Inferior parietal cortex (tissue), 1 donor: ENCODE results near the gene EIF2S1.
"Not testable (repeated sequence)": the region's sequence is repeated elsewhere in the genome, so short reads cannot be mapped to it uniquely, and the experiment has no call there.

ENCODE experiments used
- DNase-seq: peaks from one replicate; pipeline ENCODE4 v3.0.0-alpha.2; 2016; ENCODE audit errors: extremely low spot score

EIF2S1 gene

GRCh38 chr14:67371247-67372148 lies 11.4 kb downstream of the EIF2S1 start:
- no peak for DNase-seq

DNA sequence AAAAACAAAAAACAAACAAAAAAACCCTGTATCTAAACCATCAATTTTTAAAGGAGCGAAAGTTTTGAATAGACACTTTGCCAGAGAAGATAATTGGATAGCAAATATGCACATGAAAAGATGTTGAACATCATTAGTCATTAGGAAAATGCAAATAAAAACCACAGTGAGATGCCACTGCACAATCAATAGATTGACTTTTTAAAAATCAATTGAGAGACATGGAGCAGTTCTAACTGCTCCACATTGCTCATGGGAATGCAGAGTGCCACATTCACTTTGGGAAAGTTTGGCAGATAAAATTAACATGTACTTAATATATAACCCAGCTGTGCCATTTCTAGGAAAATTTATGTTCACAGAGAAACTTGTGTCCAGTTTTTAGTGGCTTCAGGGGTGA lies 12.7 kb downstream of the EIF2S1 start:
- no peak for DNase-seq

DNA sequence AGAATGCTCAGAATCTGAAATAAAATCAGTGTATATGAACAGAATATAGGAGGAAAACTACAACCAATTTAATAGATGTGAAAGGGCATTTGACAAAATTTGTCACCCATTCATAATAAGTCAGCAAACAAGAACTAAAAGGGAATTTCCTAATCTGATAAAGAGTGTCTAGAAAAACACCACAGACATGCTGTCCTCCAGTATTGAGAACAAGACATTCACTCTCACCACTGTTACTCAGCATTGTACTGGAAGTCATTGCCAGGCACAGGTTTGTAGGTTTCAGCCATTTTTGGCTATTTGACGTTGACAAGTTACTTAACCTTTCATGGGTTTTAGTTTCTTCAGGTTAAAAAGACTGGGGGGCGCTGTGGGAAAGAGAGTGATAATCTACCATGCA lies 13.2 kb downstream of the EIF2S1 start:
- DNase-seq: no peak

DNA sequence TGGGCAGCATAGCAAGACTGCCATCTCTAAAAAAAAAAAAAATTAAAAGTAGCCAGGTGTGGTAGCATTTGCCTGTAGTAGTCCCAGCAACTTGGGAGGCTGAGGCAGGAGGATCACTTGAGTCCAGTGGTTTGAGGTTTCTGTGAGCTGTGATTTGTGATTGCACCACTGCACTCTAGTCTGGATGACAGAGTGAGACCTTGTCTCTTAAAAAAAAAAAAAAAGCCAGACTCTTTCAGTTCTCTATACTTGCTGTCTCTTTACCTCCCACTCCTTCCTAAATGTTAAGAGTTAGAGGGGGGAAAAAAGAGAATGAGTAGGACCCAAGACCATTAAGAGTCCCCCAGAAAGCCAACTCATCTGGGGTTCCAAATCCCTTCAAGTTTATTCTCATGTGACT lies 17.8 kb downstream of the EIF2S1 start:
- DNase-seq: no peak

DNA sequence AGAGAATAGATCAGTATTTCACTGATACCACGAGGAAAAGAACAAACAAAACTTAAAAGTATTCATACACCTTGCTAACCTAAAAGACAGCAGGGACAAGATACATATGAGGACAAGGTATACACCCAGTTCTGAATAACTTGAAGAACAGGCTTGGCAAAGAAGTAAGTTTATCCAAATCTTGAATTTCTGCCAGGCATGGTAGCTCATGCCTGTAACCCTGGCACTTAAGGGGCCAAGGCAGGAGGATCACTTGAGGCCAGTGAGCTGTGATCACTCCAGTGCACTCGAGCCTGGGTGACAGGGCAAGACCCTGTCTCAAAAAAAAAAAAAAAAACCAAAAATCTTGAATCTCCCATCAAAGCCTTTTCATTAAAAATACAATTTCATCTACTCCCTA lies 25.0 kb downstream of the EIF2S1 start:
- DNase-seq: no peak

GRCh38 chr14:67385618-67386017 lies 25.5 kb downstream of the EIF2S1 start:
- DNase-seq: no peak

- no peak for DNase-seq
Observed at GRCh38 chr14:67387195-67387594, 27.1 kb downstream of the EIF2S1 start.

DNA sequence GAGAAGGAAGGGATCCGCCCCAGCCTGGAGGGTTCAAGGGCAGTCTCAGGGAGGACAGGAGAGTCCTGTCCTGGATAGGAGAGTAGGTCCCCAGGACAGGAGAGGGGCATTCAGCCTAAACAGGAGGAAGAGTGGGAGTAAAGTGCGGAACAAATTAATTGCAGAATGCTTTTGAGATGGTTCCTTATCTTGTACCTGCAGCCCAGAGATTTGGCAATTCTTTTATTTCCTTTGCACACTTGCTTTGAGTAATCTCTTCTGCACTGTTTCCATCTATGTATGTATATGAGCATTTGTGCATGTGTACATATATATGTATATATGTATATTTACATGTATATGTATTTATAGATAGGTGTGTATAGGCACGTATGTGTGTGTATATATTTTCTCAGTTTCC lies 29.1 kb downstream of the EIF2S1 start:
- no peak for DNase-seq

DNA sequence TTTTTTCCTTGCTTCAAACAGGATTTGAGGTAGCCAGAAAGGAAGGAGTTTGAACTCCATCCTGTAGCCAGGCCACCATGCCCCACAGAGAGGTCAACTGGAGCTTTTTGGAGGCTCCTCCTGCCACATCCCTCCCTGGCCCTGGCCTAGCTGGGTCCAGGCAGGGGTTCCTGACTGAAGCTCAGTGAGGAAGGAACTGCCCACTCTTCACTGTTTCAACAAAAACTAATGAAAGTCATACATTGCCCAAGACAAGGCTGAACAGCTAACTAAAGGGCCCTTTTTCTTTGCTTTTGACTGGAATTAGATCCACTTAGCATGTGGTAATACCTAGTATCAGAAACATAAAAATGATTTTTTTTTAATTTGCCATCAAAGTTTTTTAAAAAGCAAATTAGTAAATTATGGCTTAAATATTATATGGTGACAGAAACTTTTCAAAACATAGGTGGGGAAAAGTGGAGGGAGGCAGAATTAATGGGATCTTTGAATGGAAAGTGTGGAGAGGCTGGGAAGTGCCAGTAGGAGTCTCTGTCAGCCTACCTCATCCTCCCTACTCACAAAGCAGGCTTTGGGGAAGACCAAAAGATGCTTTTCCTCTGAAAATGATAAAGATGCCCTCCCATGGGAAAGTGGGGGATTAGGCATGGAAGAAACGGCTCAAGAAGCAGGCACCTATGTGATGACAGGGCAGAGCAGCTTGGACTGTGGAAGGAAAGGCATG lies 29.8 kb downstream of the EIF2S1 start:
- no peak for DNase-seq

- DNase-seq: no peak
Observed at GRCh38 chr14:67391268-67391667, 31.1 kb downstream of the EIF2S1 start.

DNA sequence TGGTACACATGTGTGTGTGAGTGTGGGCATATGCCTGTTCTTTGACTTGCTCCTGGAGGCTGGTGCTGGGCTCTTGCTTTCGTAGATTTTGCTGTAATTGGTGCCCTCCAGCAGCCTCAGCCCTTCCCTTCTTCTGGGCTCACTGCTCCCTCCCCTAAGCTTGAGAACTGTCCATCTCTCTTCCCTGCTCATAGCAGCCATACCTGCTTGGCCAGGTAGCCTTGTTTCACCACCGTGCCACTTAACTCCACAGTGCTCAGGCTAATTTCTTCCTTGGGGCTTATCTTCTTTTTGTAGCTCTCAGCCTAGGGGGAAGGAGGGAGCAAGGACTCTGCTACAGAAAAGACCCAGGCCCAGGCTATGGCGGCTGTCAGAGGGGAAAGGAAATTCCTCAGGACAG lies 32.0 kb downstream of the EIF2S1 start:
- no peak for DNase-seq

DNA sequence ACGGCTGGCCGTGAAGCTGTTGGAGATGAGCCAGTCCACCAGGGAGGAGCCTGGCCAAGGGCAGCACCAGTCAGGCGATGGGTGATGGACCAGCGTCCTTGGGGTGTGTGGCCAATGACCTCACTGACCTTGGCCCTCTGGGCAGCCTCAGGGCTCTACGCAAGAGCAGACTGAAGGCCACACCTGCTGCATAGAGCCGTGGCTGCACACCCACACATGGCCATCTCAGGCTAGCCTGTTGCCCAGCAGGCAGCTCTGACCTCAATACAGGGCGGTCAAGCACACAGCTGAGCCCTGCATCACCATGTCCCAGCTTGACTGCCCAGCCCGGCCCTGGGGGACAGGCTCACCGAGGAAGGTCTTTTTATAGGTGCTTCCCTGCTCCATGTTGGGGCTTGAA lies 32.7 kb downstream of the EIF2S1 start:
- DNase-seq: no peak

- DNase-seq: no peak
Observed at GRCh38 chr14:67393689-67394088, 33.6 kb downstream of the EIF2S1 start.

- DNase-seq: no peak
Observed at GRCh38 chr14:67395086-67395875, 35.2 kb downstream of the EIF2S1 start.

GRCh38 chr14:67395876-67396189 lies 35.7 kb downstream of the EIF2S1 start:
- no peak for DNase-seq

GRCh38 chr14:67396381-67396970 lies 36.3 kb downstream of the EIF2S1 start:
- no peak for DNase-seq

GRCh38 chr14:67397536-67397935 lies 37.4 kb downstream of the EIF2S1 start:
- no peak for DNase-seq

- no peak for DNase-seq
Observed at GRCh38 chr14:67400434-67400833, 40.3 kb downstream of the EIF2S1 start.

- DNase-seq: no peak
Observed at GRCh38 chr14:67405771-67406170, 45.6 kb downstream of the EIF2S1 start.

DNA sequence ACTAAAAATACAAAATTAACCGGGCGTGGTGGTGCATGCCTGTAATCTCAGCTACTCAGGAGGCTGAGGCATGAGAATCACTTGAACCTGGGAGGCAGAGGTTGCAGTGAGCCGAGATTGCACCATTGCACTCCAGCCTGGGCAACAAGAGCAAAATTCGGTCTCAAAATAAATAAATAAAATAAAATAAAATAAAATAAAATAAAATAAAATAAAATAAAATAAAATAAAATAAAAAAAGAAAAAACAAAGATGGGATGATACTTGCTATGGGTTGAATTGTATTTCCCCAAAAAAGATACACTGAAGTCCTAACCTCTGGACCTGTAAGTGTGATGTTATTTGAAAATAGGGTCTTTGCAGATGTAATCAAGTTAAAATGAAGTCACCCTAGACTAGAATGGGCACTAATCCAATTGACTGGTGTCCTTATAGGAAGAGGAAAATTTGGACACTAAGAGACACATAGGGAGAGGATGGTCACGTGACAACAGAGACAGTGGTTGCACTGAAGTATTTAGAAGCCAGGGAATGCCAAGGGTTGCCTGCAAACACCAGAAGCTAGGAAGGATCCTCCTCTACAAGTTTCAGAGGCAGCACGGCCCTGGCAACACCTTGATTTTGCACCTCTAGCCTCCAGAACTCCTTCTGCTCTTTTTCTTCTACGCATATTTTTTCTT lies 48.1 kb downstream of the EIF2S1 start:
- DNase-seq: not testable (repeated sequence)

DNA sequence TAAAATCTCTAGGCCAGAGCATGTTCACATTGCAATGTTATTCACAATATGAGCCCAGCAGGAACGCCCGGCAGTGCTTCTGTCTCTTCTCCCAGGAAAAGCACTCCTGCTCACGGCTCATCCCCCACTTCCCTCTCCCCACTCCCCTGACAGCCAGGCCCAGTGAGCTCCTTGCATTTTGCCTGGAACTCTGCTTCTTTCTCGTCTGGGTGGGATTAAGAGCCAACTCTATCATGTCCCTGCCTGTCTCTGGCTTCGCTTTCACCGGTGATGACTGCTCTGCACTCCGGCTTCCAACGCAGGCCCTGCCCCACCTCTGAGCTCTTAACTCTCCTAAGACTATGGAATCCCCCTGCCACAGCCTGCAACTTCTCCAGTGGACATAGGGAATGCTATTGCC lies 49.3 kb downstream of the EIF2S1 start:
- no peak for DNase-seq

- no peak for DNase-seq
Observed at GRCh38 chr14:67410313-67410712, 50.2 kb downstream of the EIF2S1 start.
